K562 (cell line): ENCODE data around the gene FARP2. TPM values are rescaled to one million over a fixed set of nuclear protein-coding genes. Genes with fewer than 3 reads are reported as not detected.

ENCODE experiments used
- ATAC-seq: fragments of 200-7000 bp; cut with Tn5 transposase; 3 replicates; pipeline ENCODE4 v1.9.1; 2020; ENCODE audit warnings: moderate library complexity
- BruUV-seq: library from RNA; stranded (reverse); fragments of 400-500 nt; replicated peaks from 2 replicates; lab custom pipeline; 2021; lab: Mats Ljungman, UMichigan
- CTCF ChIA-PET: fragments of 300-600 bp; formaldehyde crosslinking; extraction: SDS; loops from one replicate; lab custom pipeline; 2021; ENCODE audit warnings: low intra/inter-chr PET ratio; lab: Yijun Ruan, JAX
- POLR2A ChIA-PET: fragments of 300-600, 350-650 bp; sonication (Branson Sonifier 250); formaldehyde crosslinking; extraction: SDS; loops from one replicate; lab custom pipeline; 2021; ENCODE audit warnings: antibody characterized with exemption, inconsistent platforms; lab: Yijun Ruan, JAX
- DNase-seq, 4 experiments: peaks; one replicate each; pipeline versions ENCODE4 v3.0.0 to v3.0.0-alpha.2; 2011 to 2018; ENCODE audit warnings: low spot score in 3 of 4, mixed read lengths in 3 of 4; ENCODE audit errors: extremely low read depth in 1 of 4
- FAIRE-seq: peaks from 2 replicates; lab custom pipeline; 2011; peaks lifted over from hg19 to GRCh38; lab: Jason Lieb, UNC
- H2AFZ ChIP-seq: 2 replicates; pipeline ENCODE4 v1.6.0; 2011; ENCODE audit warnings: low read depth, low read length, control low read depth, inconsistent platforms
- H3K27ac ChIP-seq: fragments of 200-600 bp; 3 replicates; pipeline ENCODE4 v1.8.0; 2011; ENCODE audit warnings: low read depth, mild to moderate bottlenecking, control low read depth, inconsistent platforms, low read length, moderate library complexity, mixed read lengths; ENCODE audit errors: extremely low read depth
- H3K27me3 ChIP-seq, 2 experiments: fragments of 300-600 bp in 1 of 2; 2 replicates in 1 of 2; 3 replicates in 1 of 2; pipeline versions ENCODE4 v1.6.0 to v1.8.0; 2011; ENCODE audit warnings: inconsistent platforms in 2 of 2, low read length in 2 of 2, mild to moderate bottlenecking in 1 of 2, mixed read lengths in 1 of 2, moderate library complexity in 1 of 2; ENCODE audit not compliant: control insufficient read depth in 2 of 2, insufficient read depth in 2 of 2
- H3K36me3 ChIP-seq: fragments of 300-600 bp; 3 replicates; pipeline ENCODE4 v1.8.0; 2011; ENCODE audit warnings: mild to moderate bottlenecking, low read length, inconsistent platforms; ENCODE audit not compliant: control insufficient read depth, insufficient read depth
- H3K4me1 ChIP-seq, 2 experiments: fragments of 200-600 bp in 1 of 2; replicated peaks in 1 of 2; 2 replicates in 1 of 2; 3 replicates in 1 of 2; pipeline versions ENCODE4 v1.5.1 to v1.8.0; 2011; ENCODE audit warnings: inconsistent platforms in 2 of 2, low read length in 2 of 2, mild to moderate bottlenecking in 1 of 2, mixed read lengths in 1 of 2, moderate library complexity in 1 of 2; ENCODE audit not compliant: control insufficient read depth in 2 of 2, insufficient read depth in 2 of 2
- H3K4me2 ChIP-seq: 2 replicates; pipeline ENCODE4 v1.6.1; 2011; ENCODE audit warnings: low read length, control low read depth, inconsistent platforms, mixed read lengths; ENCODE audit not compliant: insufficient read depth
- H3K4me3 ChIP-seq: fragments of 200-600 bp; sonication (generic), shearing (Covaris generic); 2 replicates; pipeline ENCODE4 v1.5.1; 2016; ENCODE audit warnings: control low read depth, inconsistent platforms
- H3K79me2 ChIP-seq: fragments of 200-600 bp; 3 replicates; pipeline ENCODE4 v1.8.0; 2011; ENCODE audit warnings: low read length, inconsistent platforms; ENCODE audit not compliant: control insufficient read depth, insufficient read depth
- H3K9ac ChIP-seq, 2 experiments: 2 replicates each; pipeline versions ENCODE4 v1.6.0 to v1.6.1; 2011; ENCODE audit warnings: low read depth in 2 of 2, low read length in 2 of 2, control low read depth in 1 of 2, inconsistent platforms in 1 of 2, mild to moderate bottlenecking in 1 of 2, mixed read lengths in 1 of 2; ENCODE audit not compliant: insufficient read depth in 1 of 2
- H3K9me1 ChIP-seq: one replicate; pipeline ENCODE4 v1.6.0; 2011; ENCODE audit warnings: inconsistent platforms, mild to moderate bottlenecking, low read length, moderate library complexity; ENCODE audit not compliant: control insufficient read depth, insufficient read depth
- H3K9me3 ChIP-seq: replicated peaks from 2 replicates; pipeline ENCODE4 v1.5.1; 2011; ENCODE audit warnings: low read depth, low read length, inconsistent platforms; ENCODE audit not compliant: control insufficient read depth, insufficient read depth
- H4K20me1 ChIP-seq: replicated peaks from 2 replicates; pipeline ENCODE4 v1.6.1; 2011; ENCODE audit warnings: low read length, inconsistent platforms, mixed read lengths; ENCODE audit not compliant: control insufficient read depth, insufficient read depth
- CLOCK ChIP-seq: fragments of 250-450 bp; sonication (Bioruptor Pico); IDR thresholded peaks from 2 replicates; pipeline ENCODE4 v1.4.0; 2020; ENCODE audit warnings: mild to moderate bottlenecking, moderate library complexity, borderline replicate concordance
- ETV1 ChIP-seq: fragments of 450-650 bp; conservative IDR thresholded peaks from 2 replicates; pipeline ENCODE4 v1.6.1; 2016; ENCODE audit warnings: missing genetic modification characterization, control low read depth, low read depth, missing compliant biosample characterization
- HNRNPL ChIP-seq: fragments of 200-400 bp; formaldehyde crosslinking; IDR thresholded peaks from 2 replicates; pipeline ENCODE4 v1.6.1; 2017; ENCODE audit warnings: low read depth, mild to moderate bottlenecking, low read length
- JUNB ChIP-seq: fragments of 450-650 bp; formaldehyde crosslinking; conservative IDR thresholded peaks from 2 replicates; pipeline ENCODE4 v1.4.0; 2020; ENCODE audit warnings: mild to moderate bottlenecking
- KLF13 ChIP-seq: fragments of 450-650 bp; IDR thresholded peaks from 2 replicates; pipeline ENCODE4 v1.6.1; 2016; ENCODE audit warnings: missing genetic modification characterization, low read depth, mild to moderate bottlenecking, missing compliant biosample characterization, moderate library complexity, borderline replicate concordance
- MYC ChIP-seq, 2 experiments: fragments of 250-450 bp in 1 of 2; sonication (Bioruptor Pico) in 1 of 2; IDR thresholded peaks; 2 replicates each; pipeline versions ENCODE4 v1.5.1 to v1.6.1; 2012 to 2021; ENCODE audit warnings: low read depth in 2 of 2, borderline replicate concordance in 1 of 2, improper control_type of control experiment in 1 of 2, low read length in 1 of 2, mild to moderate bottlenecking in 1 of 2, moderate library complexity in 1 of 2
- SAFB ChIP-seq: fragments of 200-400 bp; formaldehyde crosslinking; IDR thresholded peaks from 2 replicates; pipeline ENCODE4 v1.6.1; 2017; ENCODE audit warnings: low read depth, low read length, borderline replicate concordance
- SNAPC5 ChIP-seq: fragments of 250-450 bp; sonication (Bioruptor Pico); IDR thresholded peaks from 2 replicates; pipeline ENCODE4 v1.8.0; 2021; ENCODE audit warnings: moderate library complexity, mild to moderate bottlenecking, inconsistent platforms
- TEAD4 ChIP-seq, 2 experiments: sonication (generic) in 1 of 2; formaldehyde crosslinking in 1 of 2; IDR thresholded peaks; 2 replicates each; pipeline versions ENCODE4 v1.6.1 to v1.8.0; 2012 to 2022; ENCODE audit warnings: borderline replicate concordance in 1 of 2, inconsistent platforms in 1 of 2, low read length in 1 of 2, mild to moderate bottlenecking in 1 of 2, missing genetic modification reagents in 1 of 2
- ZFP30 ChIP-seq: fragments of 250-450 bp; sonication (Bioruptor Pico); IDR thresholded peaks from 2 replicates; pipeline ENCODE4 v1.8.0; 2022; ENCODE audit warnings: moderate library complexity, mild to moderate bottlenecking, inconsistent platforms, borderline replicate concordance
- ZNF431 ChIP-seq: sonication (generic); formaldehyde crosslinking; IDR thresholded peaks from 2 replicates; pipeline ENCODE4 v1.8.0; 2022; ENCODE audit warnings: mild to moderate bottlenecking, missing genetic modification reagents
- ZNF76 ChIP-seq: fragments of 250-450 bp; sonication (Bioruptor Pico); IDR thresholded peaks from 2 replicates; pipeline ENCODE4 v1.4.0; 2020; ENCODE audit warnings: mild to moderate bottlenecking, moderate library complexity, borderline replicate concordance
- WGBS: fragments of 100-300 bp; shearing (Covaris generic); methylation state at CpG from one replicate; pipeline ENCODE4 v1.1.6; 2016; ENCODE audit warnings: low coverage, mixed read lengths; ENCODE audit not compliant: insufficient coverage; ENCODE audit errors: missing lambda C conversion rate; 5-methylcytosine and 5-hydroxymethylcytosine counted together
- in situ Hi-C: fragments of 300-500 bp; cut with MboI; formaldehyde crosslinking; loops from 4 replicates; pipeline ENCODE4 v1.15.0; 2018; ENCODE audit warnings: inconsistent platforms, mixed read lengths
- intact Hi-C: fragments of 100-400 bp; cut with micrococcal nuclease; formaldehyde crosslinking; loops from 2 replicates; pipeline ENCODE4 v1.14.2; 2022
- polyA plus RNA-seq, 8 experiments: library from polyadenylated mRNA; depleted of rRNA in 4 of 8; stranded (reverse) in 5 of 8; unstranded in 3 of 8; fragments of >200 nt; fragmentation: Nextera tagmentation in 2 of 8; fragmentation: Illumina TruSeq in 1 of 8; extraction: Ambion mirVana in 2 of 8; extraction: Trizol in 1 of 8; gene quantifications; 2 replicates each; pipeline versions ENCODE4 v1.2.1 to v1.2.3, GENCODE V29; 2011 to 2014; ENCODE audit warnings: inconsistent platforms in 1 of 8, missing spikeins in 1 of 8
- total RNA-seq, 7 experiments: library from RNA; depleted of rRNA in 6 of 7; stranded (reverse); fragments of >200 nt in 6 of 7; fragmentation: Illumina TruSeq in 2 of 7; extraction: Trizol in 2 of 7; gene quantifications; 2 replicates each; pipeline versions ENCODE4 v1.2.1 to v1.2.3, GENCODE V29; 2011 to 2021; ENCODE audit warnings: low replicate concordance in 1 of 7

Gene FARP2
- total and polyA plus RNA-seq, 9 of the 15 experiments (the other 6 are each of a cell fraction or from before 2014, with no cell fraction given), result 4.1 to 38.1 (median 21.1) TPM

- TF ChIP-seq JUNB (CRISPR knock-in tag) (no peak), ZFP30 (no peak), HNRNPL (no peak)
These were observed at the start of gene FARP2 (continued) for GRCh38 chr2:241355983-241356870.

DNA sequence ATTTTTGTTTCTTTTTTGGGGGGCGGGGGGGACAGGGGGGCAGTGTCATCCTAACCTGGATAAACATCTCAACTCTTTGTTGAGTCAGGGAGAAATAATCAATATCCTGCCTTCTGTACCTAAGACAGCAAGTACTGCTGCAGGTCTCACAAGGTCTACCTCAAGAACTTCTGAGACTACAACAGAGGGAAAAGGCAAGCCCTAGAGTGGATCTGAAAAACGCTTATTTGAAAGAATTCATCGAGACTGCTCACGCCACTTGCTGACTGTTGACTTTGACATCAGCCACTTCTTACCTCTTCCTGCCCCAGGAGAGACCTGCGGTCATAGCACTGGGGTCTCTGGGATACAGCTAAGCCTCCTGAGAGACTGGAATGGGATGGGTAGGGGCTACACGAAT lies 49.0 kb upstream of the FARP2 start:
- 55% methylated on average over 6 of the region's 6 CpGs for WGBS
- FAIRE-seq (no peak), DNase-seq (no peak), ATAC-seq (no peak)
- Histone ChIP-seq H3K4me2 (no peak overlapping the region), H3K9me3 (no peaks in the 10 kb centered on the region), H3K4me3 (no peak overlapping the region), H3K36me3 (peaks cover 22% of the 10 kb centered on the region; the same call in 2 of the 3 replicates), H2AFZ (no peak overlapping the region), H3K27ac (no peak overlapping the region), H3K79me2 (peaks cover 99% of the 10 kb centered on the region), H3K4me1 (peaks cover 23 to 41% of the 10 kb centered on the region in 2 experiments; a peak in 4 of 5 replicates), H3K9me1 (peaks cover 3% of the 10 kb centered on the region), H3K9ac (no peak overlapping the region), H4K20me1 (peaks cover 39% of the 10 kb centered on the region), H3K27me3 (no peaks in the 10 kb centered on the region)
- POLR2A ChIA-PET, result interaction anchor here (0.6 to 6.9 kb wide), 2 partner anchors 8 to 60 kb away, joined by 3 to 64 read pairs; partner anchors contain the start of genes HDLBP and SEPTIN2
- no TSS peak for BruUV-seq
- TF ChIP-seq CLOCK (CRISPR knock-in tag), result no peak
- no peak for TF ChIP-seq ETV1 (tag)
- no peak for TF ChIP-seq ZNF76
- TF ChIP-seq SAFB, result no peak
- no peak for TF ChIP-seq TEAD4 (IDR thresholded peaks at IDR 0.05; ENCODE audit: low read length)
- no peak for TF ChIP-seq TEAD4 (CRISPR knock-in tag; IDR thresholded peaks at IDR 0.05; ENCODE audit: borderline replicate concordance)
- no peak for TF ChIP-seq ZNF431 (CRISPR knock-in tag)
- no peak for TF ChIP-seq KLF13
- TF ChIP-seq MYC (IDR thresholded peaks at IDR 0.05; ENCODE audit: low read depth, low read length), result no peak
- TF ChIP-seq MYC (CRISPR knock-in tag; IDR thresholded peaks at IDR 0.05; ENCODE audit: borderline replicate concordance, low read depth), result no peak
- no peak for TF ChIP-seq SNAPC5 (CRISPR knock-in tag)
- CTCF ChIA-PET, result no interaction called here
- in situ Hi-C loops, result no loop called here
- intact Hi-C loops, result no loop called here
